Progenitor cell of endocrine pancreas (in vitro differentiated cells): ENCODE measurements around the gene MVB12B. TPM values are rescaled to one million over a fixed set of nuclear protein-coding genes. Genes with fewer than 3 reads are reported as not detected.
A peak's percentile ranks its signal among the peaks of the same experiment; 100 is the strongest.

ENCODE experiments used
- DNase-seq: peaks from one replicate; pipeline ENCODE4 v3.0.0; 2021; ENCODE audit warnings: low spot score; ENCODE audit not compliant: unreplicated experiment
- H3K27ac Mint-ChIP-seq: 2 replicates; pipeline ENCODE4 v1.8.0; 2021; ENCODE audit warnings: mild to moderate bottlenecking, moderate library complexity, mixed read lengths
- H3K27me3 Mint-ChIP-seq: 2 replicates; pipeline ENCODE4 v1.8.0; 2021; ENCODE audit warnings: mixed read lengths
- H3K36me3 Mint-ChIP-seq: 2 replicates; pipeline ENCODE4 v1.8.0; 2022; ENCODE audit warnings: mixed read lengths; ENCODE audit not compliant: insufficient read depth
- H3K4me1 Mint-ChIP-seq: 2 replicates; pipeline ENCODE4 v1.8.0; 2021; ENCODE audit warnings: low read depth, mixed read lengths
- H3K4me3 Mint-ChIP-seq: 2 replicates; pipeline ENCODE4 v1.8.0; 2021; ENCODE audit warnings: low read depth, mild to moderate bottlenecking, moderate library complexity, mixed read lengths
- H3K9me3 Mint-ChIP-seq: 2 replicates; pipeline ENCODE4 v1.8.0; 2021; ENCODE audit warnings: low read depth, mixed read lengths
- total RNA-seq: library from RNA; stranded (reverse); gene quantifications from 2 replicates; pipeline ENCODE4 v1.2.1, GENCODE V29; 2021
- TF ChIP-seq, protein P1 (sequence below): fragments of 200-600 bp; sonication (generic); IDR thresholded peaks from one replicate; pipeline ENCODE4 v1.5.0; 2021; ENCODE audit warnings: antibody characterized with exemption, mild to moderate bottlenecking; ENCODE audit not compliant: unreplicated experiment

The MVB12B gene
- total RNA-seq, 1 donor from 2014 or later: 34.6 TPM

DNA sequence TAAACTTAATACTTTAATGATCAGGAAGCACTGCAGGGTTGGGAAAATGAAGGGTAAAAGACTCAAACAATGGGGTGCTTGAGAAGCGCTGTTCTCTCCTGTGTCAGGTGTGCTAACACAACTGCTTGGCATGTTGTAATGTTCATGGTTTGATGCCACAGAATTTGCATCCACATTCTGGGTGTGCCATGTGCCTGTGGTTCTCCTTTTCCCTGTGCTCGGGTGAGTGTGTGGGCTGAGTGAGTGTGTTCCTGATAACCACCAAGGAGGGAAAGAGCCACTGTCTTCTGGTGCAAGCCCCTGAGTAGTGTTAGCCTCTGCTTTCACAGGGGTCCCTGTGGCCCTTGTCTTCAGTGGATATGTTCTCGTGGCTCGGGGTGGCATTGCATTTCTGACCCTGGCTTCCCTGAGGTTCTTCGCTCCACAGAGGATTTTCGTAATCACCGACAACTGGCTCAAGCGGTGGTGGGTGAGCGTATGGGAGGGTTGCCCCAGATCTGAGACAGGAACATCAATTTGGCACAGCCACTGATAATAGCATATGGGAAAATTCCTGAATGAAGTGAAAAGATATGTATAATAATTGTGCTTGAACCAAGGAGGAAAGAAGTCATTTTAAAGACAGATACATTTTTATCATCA, 102.0 kb downstream of the MVB12B start:
- H3K27me3 Mint-ChIP-seq: peaks cover 69% of the 10 kb centered on the region
- peak overlapping the region; percentile 87 for H3K27ac Mint-ChIP-seq
- DNase-seq: no peak
- no peak overlapping the region for H3K4me3 Mint-ChIP-seq
- H3K9me3 Mint-ChIP-seq: no peaks in the 10 kb centered on the region
- H3K36me3 Mint-ChIP-seq: peaks cover 28% of the 10 kb centered on the region
- peaks cover 16% of the 10 kb centered on the region for H3K4me1 Mint-ChIP-seq
- TF ChIP-seq, protein P1, sequence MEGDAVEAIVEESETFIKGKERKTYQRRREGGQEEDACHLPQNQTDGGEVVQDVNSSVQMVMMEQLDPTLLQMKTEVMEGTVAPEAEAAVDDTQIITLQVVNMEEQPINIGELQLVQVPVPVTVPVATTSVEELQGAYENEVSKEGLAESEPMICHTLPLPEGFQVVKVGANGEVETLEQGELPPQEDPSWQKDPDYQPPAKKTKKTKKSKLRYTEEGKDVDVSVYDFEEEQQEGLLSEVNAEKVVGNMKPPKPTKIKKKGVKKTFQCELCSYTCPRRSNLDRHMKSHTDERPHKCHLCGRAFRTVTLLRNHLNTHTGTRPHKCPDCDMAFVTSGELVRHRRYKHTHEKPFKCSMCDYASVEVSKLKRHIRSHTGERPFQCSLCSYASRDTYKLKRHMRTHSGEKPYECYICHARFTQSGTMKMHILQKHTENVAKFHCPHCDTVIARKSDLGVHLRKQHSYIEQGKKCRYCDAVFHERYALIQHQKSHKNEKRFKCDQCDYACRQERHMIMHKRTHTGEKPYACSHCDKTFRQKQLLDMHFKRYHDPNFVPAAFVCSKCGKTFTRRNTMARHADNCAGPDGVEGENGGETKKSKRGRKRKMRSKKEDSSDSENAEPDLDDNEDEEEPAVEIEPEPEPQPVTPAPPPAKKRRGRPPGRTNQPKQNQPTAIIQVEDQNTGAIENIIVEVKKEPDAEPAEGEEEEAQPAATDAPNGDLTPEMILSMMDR: no peak

GRCh38 chr9:126429190-126429589, 102.6 kb downstream of the MVB12B start:
- Mint-ChIP-seq H3K27ac (peak overlapping the region; percentile 69), H3K4me3 (no peak overlapping the region), H3K9me3 (no peaks in the 10 kb centered on the region), H3K27me3 (peaks cover 65% of the 10 kb centered on the region), H3K4me1 (peaks cover 16% of the 10 kb centered on the region), H3K36me3 (peaks cover 25% of the 10 kb centered on the region)
- TF ChIP-seq, protein P1: no peak
- DNase-seq: no peak

DNA sequence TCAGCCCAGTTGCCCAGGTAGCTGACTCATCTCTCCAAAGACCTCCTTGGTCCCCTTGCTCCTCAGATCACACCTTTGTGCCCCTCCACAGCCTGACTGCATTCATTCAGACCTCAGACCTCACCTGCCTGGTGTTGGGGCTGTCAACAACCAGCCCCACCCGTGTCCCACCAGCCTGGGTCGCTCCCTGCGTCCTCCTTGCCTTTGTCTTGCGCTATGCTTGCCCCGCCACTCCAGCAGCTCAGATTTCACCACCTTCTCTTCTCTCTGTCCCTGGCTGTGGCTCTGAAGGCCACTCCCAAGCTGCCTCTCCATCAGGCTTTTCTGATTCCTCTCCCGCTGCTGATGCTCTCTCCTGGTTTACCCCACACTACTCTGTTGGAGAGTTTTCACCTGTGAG, 103.5 kb downstream of the MVB12B start:
- Mint-ChIP-seq H3K36me3 (peaks cover 19% of the 10 kb centered on the region), H3K4me1 (peaks cover 16% of the 10 kb centered on the region), H3K9me3 (no peaks in the 10 kb centered on the region), H3K27me3 (peaks cover 59% of the 10 kb centered on the region), H3K4me3 (no peak overlapping the region), H3K27ac (no peak overlapping the region)
- TF ChIP-seq, protein P1: no peak
- no peak for DNase-seq

DNA sequence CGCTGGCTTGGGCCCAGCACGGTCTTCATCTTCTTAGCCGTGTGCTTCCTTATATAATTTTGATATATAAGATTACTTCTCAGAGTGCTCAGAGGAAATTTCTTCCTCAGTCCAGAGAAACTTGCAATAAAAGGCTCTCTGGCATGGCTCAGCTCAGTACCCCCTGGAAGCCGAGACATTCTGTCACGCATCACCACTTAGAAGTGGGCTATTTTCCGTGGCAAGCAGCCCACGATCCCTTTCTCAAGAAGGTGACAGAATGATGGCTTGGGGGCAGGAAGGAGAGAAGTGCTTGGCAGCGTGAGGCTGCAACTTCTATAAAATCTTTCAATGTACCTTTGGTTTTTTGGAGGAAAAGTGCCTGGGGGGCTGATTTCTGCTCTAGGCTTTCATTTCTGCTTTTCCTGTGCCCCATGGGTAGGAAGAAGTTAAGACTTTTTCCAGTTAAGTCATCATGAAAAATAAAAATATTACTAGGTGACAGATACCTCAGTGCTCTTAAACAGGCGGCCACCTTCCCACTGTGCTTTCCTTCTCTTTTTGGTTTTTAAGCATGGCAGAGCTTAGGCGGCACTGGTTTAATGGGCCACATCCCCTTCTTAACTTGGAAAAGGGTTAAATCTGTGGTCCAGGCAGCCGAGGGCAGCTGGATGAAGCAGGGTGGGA, 104.6 kb downstream of the MVB12B start:
- Mint-ChIP-seq H3K27me3 (peaks cover 56% of the 10 kb centered on the region), H3K9me3 (no peaks in the 10 kb centered on the region), H3K4me3 (no peak overlapping the region), H3K4me1 (peaks cover 16% of the 10 kb centered on the region), H3K36me3 (peaks cover 21% of the 10 kb centered on the region), H3K27ac (no peak overlapping the region)
- DNase-seq: no peak
- TF ChIP-seq, protein P1: no peak

GRCh38 chr9:126432659-126433058, 106.0 kb downstream of the MVB12B start:
- DNase-seq: no peak
- TF ChIP-seq, protein P1: no peak
- Mint-ChIP-seq H3K27ac (no peak overlapping the region), H3K36me3 (peaks cover 16% of the 10 kb centered on the region), H3K27me3 (peaks cover 41% of the 10 kb centered on the region), H3K4me1 (peaks cover 16% of the 10 kb centered on the region), H3K9me3 (no peaks in the 10 kb centered on the region), H3K4me3 (no peak overlapping the region)
